AG04450 (cell line): ENCODE results near the gene ODC1. TPM values are rescaled to one million over a fixed set of nuclear protein-coding genes. Genes with fewer than 3 reads are reported as not detected.

Source experiments
- CTCF ChIA-PET: fragments of 300-600, 350-600 bp; formaldehyde crosslinking; extraction: SDS; loops from one replicate; lab custom pipeline; 2022; ENCODE audit warnings: antibody characterized with exemption, inconsistent platforms; lab: Charles Lee
- POLR2A ChIA-PET: fragments of 350-600 bp; formaldehyde crosslinking; extraction: SDS; loops from one replicate; lab custom pipeline; 2021; ENCODE audit warnings: antibody characterized with exemption, inconsistent platforms; lab: Yijun Ruan, JAX
- DNase-seq: peaks from one replicate; pipeline ENCODE4 v3.0.0-alpha.2; 2011; ENCODE audit warnings: low read depth, low spot score
- H3K27ac ChIP-seq: one replicate; pipeline ENCODE4 v1.5.1; 2012; ENCODE audit warnings: low read depth, low read length, control low read depth
- H3K27me3 ChIP-seq: one replicate; pipeline ENCODE4 v1.6.0; 2012; ENCODE audit warnings: low read length; ENCODE audit not compliant: control insufficient read depth, insufficient read depth
- H3K4me3 ChIP-seq: 2 replicates; pipeline ENCODE4 v1.5.1; 2011; ENCODE audit warnings: mild to moderate bottlenecking, low read depth, low read length, control low read depth
- H3K9me3 ChIP-seq: 2 replicates; pipeline ENCODE4 v1.5.1; 2012; ENCODE audit warnings: low read length; ENCODE audit not compliant: control insufficient read depth, insufficient read depth
- CTCF ChIP-seq: IDR thresholded peaks from 2 replicates; pipeline ENCODE4 v1.5.1; 2011; ENCODE audit warnings: low read depth, low read length, control low read depth, inconsistent platforms
- polyA plus RNA-seq: library from polyadenylated mRNA; depleted of rRNA; stranded (reverse); fragments of >200 nt; gene quantifications from 2 replicates; pipeline ENCODE4 v1.2.3, GENCODE V29; 2011

Gene ODC1
- polyA plus RNA-seq, 1 experiment = 168 TPM

- CTCF ChIA-PET = interaction anchor here (0.9 to 4.2 kb wide), 29 partner anchors 9 to 666 kb away, joined by 3 to 171 read pairs (median 8); no protein-coding TSS in a partner anchor
- no peaks in the 10 kb centered on the region for H3K27me3 ChIP-seq
These were observed 12.3 kb downstream of the ODC1 start for GRCh38 chr2:10435820-10436204.

GRCh38 chr2:10434886-10435819 lies 13.0 kb downstream of the ODC1 start:
- TF ChIP-seq CTCF = peak; percentile 97
- POLR2A ChIA-PET = interaction anchor here (0.5 to 1.2 kb wide), 7 partner anchors 13 to 378 kb away, joined by 3 to 13 read pairs (median 4); partner anchors contain the start of gene ODC1
- H3K27me3 ChIP-seq = no peaks in the 10 kb centered on the region
- H3K4me3 ChIP-seq = no peak overlapping the region
- peak; percentile 34 for DNase-seq
- no peaks in the 10 kb centered on the region for H3K9me3 ChIP-seq
- CTCF ChIA-PET = interaction anchor here (0.5 to 4.2 kb wide), 68 partner anchors 9 to 806 kb away, joined by 3 to 171 read pairs (median 5); no protein-coding TSS in a partner anchor
- no peak overlapping the region for H3K27ac ChIP-seq

More at GRCh38 chr2:10435820-10436204, 12.3 kb downstream of the ODC1 start:
- no peak for DNase-seq
- TF ChIP-seq CTCF = no peak
- no peak overlapping the region for H3K27ac ChIP-seq
- no peaks in the 10 kb centered on the region for H3K9me3 ChIP-seq
- H3K4me3 ChIP-seq = no peak overlapping the region
- POLR2A ChIA-PET = interaction anchor here (0.6 to 1.2 kb wide), 2 partner anchors 13 to 378 kb away, joined by 3 to 5 read pairs; partner anchors contain the start of gene ODC1

GRCh38 chr2:10433947-10434885 lies 13.9 kb downstream of the ODC1 start:
- POLR2A ChIA-PET = interaction anchor here (0.8 to 1.2 kb wide), 4 partner anchors 14 to 377 kb away, joined by 4 to 13 read pairs (median 6); partner anchors contain the start of gene ODC1
- no peak overlapping the region for H3K27ac ChIP-seq
- H3K4me3 ChIP-seq = no peak overlapping the region
- DNase-seq = no peak
- CTCF ChIA-PET = interaction anchor here (0.6 to 4.2 kb wide), 64 partner anchors 8 to 805 kb away, joined by 3 to 171 read pairs (median 6); no protein-coding TSS in a partner anchor
- no peaks in the 10 kb centered on the region for H3K27me3 ChIP-seq
- no peaks in the 10 kb centered on the region for H3K9me3 ChIP-seq
- no peak for TF ChIP-seq CTCF

GRCh38 chr2:10433264-10433946 lies 14.7 kb downstream of the ODC1 start:
- Histone ChIP-seq H3K27me3 (no peaks in the 10 kb centered on the region), H3K27ac (no peak overlapping the region), H3K4me3 (no peak overlapping the region), H3K9me3 (no peaks in the 10 kb centered on the region)
- DNase-seq = no peak
- ChIA-PET POLR2A (interaction anchor here (0.5 kb wide), 2 partner anchors 231 to 402 kb away, joined by 3 read pairs; no protein-coding TSS in a partner anchor), CTCF (interaction anchor here (1.0 to 4.2 kb wide), 5 partner anchors 12 to 361 kb away, joined by 3 to 171 read pairs (median 28); no protein-coding TSS in a partner anchor)
- no peak for TF ChIP-seq CTCF
